Natural killer cell (primary cell): ENCODE measurements around the gene ARHGAP26. TPM values are rescaled to one million over a fixed set of nuclear protein-coding genes. Genes with fewer than 3 reads are reported as not detected.

Source experiments
- ATAC-seq, 3 donors: fragments of 150-1000 bp in 2 of 3; fragments of 200-7000 bp in 1 of 3; cut with Tn5 transposase; 1 replicate in 1 of 3; 2 replicates in 2 of 3; pipeline ENCODE4 v1.10.0; 2021; ENCODE audit warnings: mild to moderate bottlenecking in 2 of 3, moderate library complexity in 2 of 3
- DNase-seq, 2 donors: peaks; one replicate each; pipeline versions ENCODE4 v3.0.0 to v3.0.0-alpha.2; 2013 to 2021; ENCODE audit warnings: mixed read lengths in 1 of 2
- H3K27ac ChIP-seq: one replicate; pipeline ENCODE4 v1.5.1; 2013; ENCODE audit warnings: mild to moderate bottlenecking, low read length
- H3K27me3 ChIP-seq: one replicate; pipeline ENCODE4 v1.6.1; 2013; ENCODE audit warnings: low read length; ENCODE audit not compliant: control insufficient read depth, insufficient read depth
- H3K36me3 ChIP-seq: one replicate; pipeline ENCODE4 v1.6.1; 2013; ENCODE audit warnings: low read length; ENCODE audit not compliant: control insufficient read depth, insufficient read depth
- H3K4me1 ChIP-seq: one replicate; pipeline ENCODE4 v1.6.1; 2013; ENCODE audit warnings: low read length; ENCODE audit not compliant: control insufficient read depth, insufficient read depth
- H3K4me3 ChIP-seq: one replicate; pipeline ENCODE4 v1.5.1; 2013; ENCODE audit warnings: low read length
- H3K9me3 ChIP-seq: one replicate; pipeline ENCODE4 v1.6.1; 2013; ENCODE audit warnings: low read length; ENCODE audit not compliant: control insufficient read depth, insufficient read depth
- H3K27ac Mint-ChIP-seq, 2 donors: one replicate each; pipeline ENCODE4 v1.8.0; 2022; ENCODE audit warnings: mild to moderate bottlenecking in 2 of 2, mixed read lengths in 2 of 2, moderate library complexity in 1 of 2
- H3K27me3 Mint-ChIP-seq, 2 donors: one replicate each; pipeline ENCODE4 v1.8.0; 2022; ENCODE audit warnings: low read depth in 2 of 2, mixed read lengths in 2 of 2
- H3K36me3 Mint-ChIP-seq: one replicate; pipeline ENCODE4 v1.8.0; 2022; ENCODE audit warnings: mixed read lengths
- H3K4me1 Mint-ChIP-seq, 2 donors: one replicate each; pipeline ENCODE4 v1.8.0; 2022; ENCODE audit warnings: mixed read lengths in 2 of 2
- H3K4me3 Mint-ChIP-seq: one replicate; pipeline ENCODE4 v1.8.0; 2022; ENCODE audit warnings: mild to moderate bottlenecking, moderate library complexity, mixed read lengths
- H3K9me3 Mint-ChIP-seq, 2 donors: one replicate each; pipeline ENCODE4 v1.8.0; 2022; ENCODE audit warnings: mixed read lengths in 2 of 2
- CTCF ChIP-seq: fragments of 200-600 bp; IDR thresholded peaks from one replicate; pipeline ENCODE4 v1.8.0; 2022; ENCODE audit warnings: antibody characterized with exemption
- WGBS: methylation state at CpG from one replicate; pipeline ENCODE4 v1.1.7; 2013; ENCODE audit warnings: missing lambda C conversion rate; ENCODE audit not compliant: insufficient coverage; 5-methylcytosine and 5-hydroxymethylcytosine counted together
- intact Hi-C: fragments of 100-400 bp; cut with micrococcal nuclease; formaldehyde crosslinking; loops from one replicate; pipeline ENCODE4 v1.14.2; 2022
- total RNA-seq, 4 donors: library from RNA; stranded (reverse); fragments of 120-200 nt in 1 of 4; gene quantifications; one replicate each; pipeline versions ENCODE4 v1.2.3 to v1.2.4, GENCODE V29; 2013 to 2022

The ARHGAP26 gene
- total RNA-seq, 3 donors from 2014 or later (not counting 1 experiment from before 2014, with no cell fraction given), result 153 to 159 (median 158) TPM

GRCh38 chr5:143131972-143132371 is 361.8 kb downstream of the ARHGAP26 start:
- no peak for ATAC-seq
- intact Hi-C loops, result no loop called here
- no peaks in the 10 kb centered on the region for H3K4me1 ChIP-seq
- WGBS, result 94% methylated on average over 6 of the region's 6 CpGs
- no peaks in the 10 kb centered on the region for H3K27me3 ChIP-seq
- H3K36me3 Mint-ChIP-seq, result peaks cover 7% of the 10 kb centered on the region
- no peak overlapping the region for H3K27ac ChIP-seq
- no peak overlapping the region for H3K4me3 Mint-ChIP-seq
- TF ChIP-seq CTCF, result no peak
- H3K27ac Mint-ChIP-seq, result peak overlapping the region; percentile 50 to 70
- peaks cover 31 to 59% of the 10 kb centered on the region in 2 donors for H3K4me1 Mint-ChIP-seq
- no peaks in the 10 kb centered on the region for H3K27me3 Mint-ChIP-seq
- no peak for DNase-seq
- peaks cover 25% of the 10 kb centered on the region for H3K36me3 ChIP-seq
- H3K4me3 ChIP-seq, result no peak overlapping the region
- H3K9me3 ChIP-seq, result no peaks in the 10 kb centered on the region
- no peaks in the 10 kb centered on the region for H3K9me3 Mint-ChIP-seq

GRCh38 chr5:143132739-143133138 is 362.6 kb downstream of the ARHGAP26 start:
- peaks cover 30 to 59% of the 10 kb centered on the region in 2 donors for H3K4me1 Mint-ChIP-seq

GRCh38 chr5:143133721-143134120 is 363.5 kb downstream of the ARHGAP26 start:
- no peaks in the 10 kb centered on the region for H3K27me3 ChIP-seq
- peaks cover 31 to 56% of the 10 kb centered on the region in 2 donors for H3K4me1 Mint-ChIP-seq
- no peak overlapping the region for H3K27ac ChIP-seq
- no peaks in the 10 kb centered on the region for H3K4me1 ChIP-seq
- no peaks in the 10 kb centered on the region for H3K9me3 Mint-ChIP-seq
- H3K9me3 ChIP-seq, result no peaks in the 10 kb centered on the region
- H3K27me3 Mint-ChIP-seq, result no peaks in the 10 kb centered on the region
- H3K4me3 Mint-ChIP-seq, result no peak overlapping the region
- intact Hi-C loops, result no loop called here
- no peak for TF ChIP-seq CTCF
- peaks cover 7% of the 10 kb centered on the region for H3K36me3 Mint-ChIP-seq
- no peak for DNase-seq
- 98% methylated on average over 11 of the region's 11 CpGs for WGBS
- no peak for ATAC-seq
- peaks cover 29% of the 10 kb centered on the region for H3K36me3 ChIP-seq
- no peak overlapping the region for H3K27ac Mint-ChIP-seq
- H3K4me3 ChIP-seq, result no peak overlapping the region

More at GRCh38 chr5:143132739-143133138, 362.6 kb downstream of the ARHGAP26 start:
- ATAC-seq (no peak), DNase-seq (no peak)
- Histone ChIP-seq H3K9me3 (no peaks in the 10 kb centered on the region), H3K4me3 (no peak overlapping the region), H3K27me3 (no peaks in the 10 kb centered on the region), H3K36me3 (peaks cover 32% of the 10 kb centered on the region), H3K27ac (no peak overlapping the region), H3K4me1 (no peaks in the 10 kb centered on the region)
- WGBS, result no CpG with 5 or more reads among the region's 1 CpG
- TF ChIP-seq CTCF, result no peak
- no peaks in the 10 kb centered on the region for H3K9me3 Mint-ChIP-seq
- peaks cover 7% of the 10 kb centered on the region for H3K36me3 Mint-ChIP-seq
- intact Hi-C loops, result no loop called here
- H3K27ac Mint-ChIP-seq, result peak overlapping the region in 1 of 2 donors; percentile 50
- no peak overlapping the region for H3K4me3 Mint-ChIP-seq
- H3K27me3 Mint-ChIP-seq, result no peaks in the 10 kb centered on the region

- no peak for TF ChIP-seq CTCF
- H3K27ac ChIP-seq, result no peak overlapping the region
- H3K36me3 Mint-ChIP-seq, result peaks cover 7% of the 10 kb centered on the region
These were observed 364.1 kb downstream of the ARHGAP26 start for GRCh38 chr5:143134269-143134668.

More at GRCh38 chr5:143134269-143134668, 364.1 kb downstream of the ARHGAP26 start:
- H3K4me1 ChIP-seq, result no peaks in the 10 kb centered on the region
- Mint-ChIP-seq H3K4me1 (peaks cover 30 to 52% of the 10 kb centered on the region in 2 donors), H3K27ac (no peak overlapping the region), H3K27me3 (no peaks in the 10 kb centered on the region), H3K4me3 (no peak overlapping the region), H3K9me3 (no peaks in the 10 kb centered on the region)
- no peaks in the 10 kb centered on the region for H3K9me3 ChIP-seq
- 100% methylated on average over 2 of the region's 3 CpGs for WGBS
- H3K27me3 ChIP-seq, result no peaks in the 10 kb centered on the region
- DNase-seq (no peak), ATAC-seq (no peak)
- H3K4me3 ChIP-seq, result no peak overlapping the region
- intact Hi-C loops, result no loop called here
- H3K36me3 ChIP-seq, result peaks cover 30% of the 10 kb centered on the region
